ENCODE results near the gene TIGD4. TPM values are rescaled to one million over a fixed set of nuclear protein-coding genes. Genes with fewer than 3 reads are reported as not detected.

Gene TIGD4
- total RNA-seq, 1 experiment from 2014 or later, result 2.0 TPM

GRCh38 chr4:152820073-152820472, 40.5 kb upstream of the TIGD4 start:
- Histone ChIP-seq H3K23ac (ENCODE audit: insufficient read length, low read depth, low read length) (no peak overlapping the region), H2BK12ac (ENCODE audit: insufficient read length, low read depth, low read length) (no peak overlapping the region), H2BK5ac (ENCODE audit: insufficient read length, low read length) (no peak overlapping the region), H4K8ac (replicated peaks; ENCODE audit: insufficient read length, low read depth, low read length) (no peak overlapping the region), H3K9ac (ENCODE audit: extremely low read depth, insufficient read length, low read length) (no peak overlapping the region), H3K27ac (ENCODE audit: insufficient read length, low read depth, low read length) (no peak overlapping the region), H3K27me3 (ENCODE audit: insufficient read depth, low read length) (no peaks in the 10 kb centered on the region), H3K14ac (ENCODE audit: insufficient read depth, low read length) (no peak overlapping the region), H2AK5ac (ENCODE audit: insufficient read length, low read length) (no peak overlapping the region), H4K20me1 (ENCODE audit: control insufficient read depth, insufficient read depth, insufficient read length) (no peaks in the 10 kb centered on the region), H4K91ac (ENCODE audit: insufficient read length, low read depth, low read length) (no peak overlapping the region), H3K79me2 (ENCODE audit: insufficient read depth, low read length) (no peaks in the 10 kb centered on the region), H3T11ph (ENCODE audit: low read length) (no peak overlapping the region), H2AFZ (ENCODE audit: low read length) (no peak overlapping the region), H3K56ac (ENCODE audit: insufficient read length, low read depth, low read length) (no peak overlapping the region), H2BK20ac (ENCODE audit: low read depth, low read length, poor library complexity, severe bottlenecking) (no peak overlapping the region), H3K23me2 (ENCODE audit: insufficient read length, low read depth, low read length, poor library complexity, severe bottlenecking) (no peaks in the 10 kb centered on the region), H3K79me1 (ENCODE audit: insufficient read depth, low read depth, low read length, poor library complexity, severe bottlenecking) (no peaks in the 10 kb centered on the region), H3K18ac (ENCODE audit: insufficient read length, low read depth, low read length) (no peak overlapping the region), H3K9me3 (ENCODE audit: control insufficient read depth, low read depth, low read length) (no peaks in the 10 kb centered on the region), H3K4me2 (ENCODE audit: insufficient read depth, insufficient read length, low read length) (no peak overlapping the region), H3K4ac (ENCODE audit: low read depth, low read length) (no peak overlapping the region), H3K4me1 (ENCODE audit: insufficient read depth, low read length) (no peaks in the 10 kb centered on the region), H2BK15ac (ENCODE audit: low read depth, low read length) (no peak overlapping the region), H4K5ac (ENCODE audit: insufficient read length, low read depth, low read length) (no peak overlapping the region), H2BK120ac (ENCODE audit: low read depth, low read length, poor library complexity, severe bottlenecking) (no peak overlapping the region)
- TF ChIP-seq CTCF (conservative IDR thresholded peaks at IDR 0.05), result peak; percentile 39; the same call in 2 of the 3 replicates
- Mint-ChIP-seq H3K36me3 (ENCODE audit: insufficient read depth in 1 of 3, low read depth in 3 of 3) (peaks cover 18 to 42% (median 29%) of the 10 kb centered on the region in 3 experiments), H3K4me1 (peaks cover 4 to 14% of the 10 kb centered on the region in 2 experiments; a peak in 2 of 4 replicates), H3K27ac (no peak overlapping the region), H3K4me3 (no peak overlapping the region), H3K27me3 (ENCODE audit: low read depth) (no peaks in the 10 kb centered on the region), H3K9me3 (peaks cover 14 to 16% of the 10 kb centered on the region in 2 experiments; a peak in 4 of 5 replicates)
- DNase-seq, result no peak
- no CpG with 5 or more reads among the region's 2 CpGs for WGBS (ENCODE audit: extremely low coverage, insufficient read length, low lambda C conversion rate)

All from H9 (cell line).